HepG2 (cell line): Measurements from ENCODE around the gene TWF1. TPM values are rescaled to one million over a fixed set of nuclear protein-coding genes. Genes with fewer than 3 reads are reported as not detected.
A peak's percentile ranks its signal among the peaks of the same experiment; 100 is the strongest.

Experiments used
- ATF7 ChIP-seq, 2 experiments: fragments of 450-650 bp in 1 of 2; sonication (generic) in 1 of 2; formaldehyde crosslinking in 1 of 2; IDR thresholded peaks; 2 replicates each; pipeline versions ENCODE4 v1.4.0 to v1.6.1; 2016 to 2020; ENCODE audit warnings: antibody characterized with exemption in 1 of 2, mild to moderate bottlenecking in 1 of 2, missing genetic modification reagents in 1 of 2
- CENPT ChIP-seq: sonication (generic); formaldehyde crosslinking; IDR thresholded peaks from 2 replicates; pipeline ENCODE4 v1.8.0; 2022; ENCODE audit warnings: low read depth, mild to moderate bottlenecking, moderate library complexity, missing genetic modification reagents
- HOXA3 ChIP-seq: sonication (generic); formaldehyde crosslinking; IDR thresholded peaks from 2 replicates; pipeline ENCODE4 v1.5.0; 2020; ENCODE audit warnings: missing genetic modification reagents
- KLF16 ChIP-seq, 2 experiments: sonication (generic) in 1 of 2; formaldehyde crosslinking in 1 of 2; IDR thresholded peaks; 2 replicates each; pipeline versions ENCODE4 v1.6.1 to v1.8.0; 2016 to 2023; ENCODE audit warnings: missing genetic modification reagents in 2 of 2, missing compliant biosample characterization in 1 of 2
- NFYC ChIP-seq: IDR thresholded peaks from 2 replicates; pipeline ENCODE4 v1.6.1; 2016; ENCODE audit warnings: missing genetic modification reagents, missing compliant biosample characterization
- RARG ChIP-seq: sonication (generic); formaldehyde crosslinking; IDR thresholded peaks from 2 replicates; pipeline ENCODE4 v1.4.0; 2020; ENCODE audit warnings: low read depth, mild to moderate bottlenecking, missing genetic modification reagents
- RBFOX2 ChIP-seq: fragments of 200-400 bp; formaldehyde crosslinking; IDR thresholded peaks from 2 replicates; pipeline ENCODE4 v1.6.1; 2017; ENCODE audit warnings: low read depth, mild to moderate bottlenecking, low read length
- SMAD9 ChIP-seq: sonication (generic); formaldehyde crosslinking; IDR thresholded peaks from 2 replicates; pipeline ENCODE4 v1.5.1; 2020; ENCODE audit warnings: mild to moderate bottlenecking, missing genetic modification reagents
- SMARCC2 ChIP-seq: fragments of 450-650 bp; IDR thresholded peaks from 2 replicates; pipeline ENCODE4 v1.6.1; 2017; ENCODE audit warnings: antibody characterized with exemption, mild to moderate bottlenecking
- SMYD3 ChIP-seq: sonication (generic); formaldehyde crosslinking; IDR thresholded peaks from 2 replicates; pipeline ENCODE4 v1.8.1; 2023; ENCODE audit warnings: mild to moderate bottlenecking, missing genetic modification reagents
- SNAPC2 ChIP-seq: sonication (generic); formaldehyde crosslinking; IDR thresholded peaks from 2 replicates; pipeline ENCODE4 v1.8.1; 2022; ENCODE audit warnings: mild to moderate bottlenecking, missing genetic modification reagents
- ZFAT ChIP-seq: sonication (generic); formaldehyde crosslinking; conservative IDR thresholded peaks from 2 replicates; pipeline ENCODE4 v1.8.1; 2023; ENCODE audit warnings: missing genetic modification reagents, inconsistent platforms
- ZNF20 ChIP-seq: sonication (generic); formaldehyde crosslinking; IDR thresholded peaks from 2 replicates; pipeline ENCODE4 v1.4.0; 2020; ENCODE audit warnings: mild to moderate bottlenecking, moderate library complexity, missing genetic modification reagents
- ZNF260 ChIP-seq: sonication (generic); formaldehyde crosslinking; IDR thresholded peaks from 2 replicates; pipeline ENCODE4 v1.4.0; 2020; ENCODE audit warnings: missing genetic modification reagents, low read depth, mild to moderate bottlenecking, borderline replicate concordance
- ZNF713 ChIP-seq: sonication (generic); formaldehyde crosslinking; IDR thresholded peaks from 2 replicates; pipeline ENCODE4 v1.4.0; 2020; ENCODE audit warnings: mild to moderate bottlenecking, missing genetic modification reagents
- ZSCAN20 ChIP-seq: sonication (generic); formaldehyde crosslinking; IDR thresholded peaks from 2 replicates; pipeline ENCODE4 v1.4.0; 2020; ENCODE audit warnings: missing genetic modification reagents, mild to moderate bottlenecking, borderline replicate concordance
- polyA plus RNA-seq, 8 experiments: library from polyadenylated mRNA; depleted of rRNA in 3 of 8; stranded (reverse) in 7 of 8; unstranded in 1 of 8; fragments of >200 nt; fragmentation: Illumina TruSeq in 4 of 8; extraction: Trizol in 4 of 8; gene quantifications; 2 replicates each; pipeline versions ENCODE4 v1.2.1 to v1.2.3, GENCODE V29; 2011 to 2016; ENCODE audit warnings: low read depth in 4 of 8, missing spikeins in 1 of 8, mixed read lengths in 1 of 8; ENCODE audit not compliant: insufficient read depth in 1 of 8
- total RNA-seq, 5 experiments: library from RNA; depleted of rRNA; stranded (reverse); fragments of >200 nt; fragmentation: Illumina TruSeq; extraction: Trizol; gene quantifications; 2 replicates each; pipeline ENCODE4 v1.2.3, GENCODE V29; 2016; ENCODE audit warnings: low read depth in 1 of 5
- TF ChIP-seq, protein P1 (sequence below): sonication (generic); formaldehyde crosslinking; IDR thresholded peaks from 2 replicates; pipeline ENCODE4 v1.4.0; 2020; ENCODE audit warnings: missing genetic modification reagents, borderline replicate concordance
- TF ChIP-seq, protein P2 (sequence below): sonication (generic); formaldehyde crosslinking; conservative IDR thresholded peaks from 2 replicates; pipeline ENCODE4 v1.5.0; 2020; ENCODE audit warnings: missing genetic modification reagents
- TF ChIP-seq, protein P3 (sequence below): sonication (generic); formaldehyde crosslinking; IDR thresholded peaks from 2 replicates; pipeline ENCODE4 v1.4.0; 2020; ENCODE audit warnings: missing genetic modification reagents, borderline replicate concordance
- TF ChIP-seq, protein P4 (sequence below): sonication (generic); formaldehyde crosslinking; IDR thresholded peaks from 2 replicates; pipeline ENCODE4 v1.4.0; 2020; ENCODE audit warnings: mild to moderate bottlenecking, low read depth, missing genetic modification reagents

Gene TWF1
- total and polyA plus RNA-seq, 2 of the 13 experiments (the other 11 are each of a cell fraction or from before 2014, with no cell fraction given) = 32.3 to 85.5 TPM

DNA sequence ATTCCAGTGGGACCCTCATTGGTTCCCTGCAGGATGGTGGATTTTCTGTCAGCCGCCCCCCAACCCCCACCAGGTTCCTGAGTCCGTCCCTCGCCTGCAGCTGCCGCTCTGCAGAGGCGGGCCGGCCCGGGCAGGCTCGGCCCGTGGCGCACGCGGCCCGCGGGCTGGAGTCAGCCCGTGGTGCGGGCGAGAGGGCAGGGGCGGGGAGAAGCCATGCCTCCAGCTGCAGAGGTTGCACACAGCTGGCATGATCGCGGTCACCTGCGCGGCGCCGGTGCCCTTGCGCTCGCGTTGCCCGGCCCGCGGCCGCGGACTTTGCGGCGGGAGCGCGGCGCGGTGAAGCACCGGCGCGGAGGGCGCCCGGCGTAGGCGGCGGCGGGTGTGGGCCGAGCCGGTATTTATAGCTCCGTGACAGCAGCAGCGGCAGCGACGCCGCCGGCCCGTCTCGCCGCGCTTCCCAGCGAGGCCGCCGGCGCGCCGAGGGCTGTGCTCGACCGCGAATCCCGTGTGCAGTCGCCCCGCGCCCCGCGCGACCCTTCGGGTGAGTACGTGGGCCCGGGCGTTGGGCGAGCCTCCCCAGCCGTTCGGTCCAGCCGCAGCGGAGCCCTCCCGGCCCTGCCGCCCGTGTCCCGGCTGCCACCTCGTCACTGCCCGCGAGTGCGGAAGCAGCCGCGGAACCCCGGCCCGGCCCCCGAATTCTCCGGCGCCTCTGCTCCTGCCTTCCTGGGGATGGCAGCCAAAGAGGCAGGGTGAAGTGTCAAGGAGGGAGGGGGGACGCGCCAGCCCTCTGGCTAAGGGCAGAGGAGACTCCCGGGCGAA lies 29.7 kb upstream of the TWF1 start, which contains the start of gene TMEM117 (continued):
- no peak for TF ChIP-seq ZNF20 (CRISPR knock-in tag)
- TF ChIP-seq SMAD9 (CRISPR knock-in tag) = no peak
- no peak for TF ChIP-seq RARG
- no peak for TF ChIP-seq ATF7 (IDR thresholded peaks at IDR 0.05)
- TF ChIP-seq ATF7 (CRISPR knock-in tag; IDR thresholded peaks at IDR 0.05) = no peak
- 0 out of 2 replicates have a peak, but pooled peaks have one; percentile 46 for TF ChIP-seq SMYD3 (CRISPR knock-in tag)
- TF ChIP-seq, protein P1, sequence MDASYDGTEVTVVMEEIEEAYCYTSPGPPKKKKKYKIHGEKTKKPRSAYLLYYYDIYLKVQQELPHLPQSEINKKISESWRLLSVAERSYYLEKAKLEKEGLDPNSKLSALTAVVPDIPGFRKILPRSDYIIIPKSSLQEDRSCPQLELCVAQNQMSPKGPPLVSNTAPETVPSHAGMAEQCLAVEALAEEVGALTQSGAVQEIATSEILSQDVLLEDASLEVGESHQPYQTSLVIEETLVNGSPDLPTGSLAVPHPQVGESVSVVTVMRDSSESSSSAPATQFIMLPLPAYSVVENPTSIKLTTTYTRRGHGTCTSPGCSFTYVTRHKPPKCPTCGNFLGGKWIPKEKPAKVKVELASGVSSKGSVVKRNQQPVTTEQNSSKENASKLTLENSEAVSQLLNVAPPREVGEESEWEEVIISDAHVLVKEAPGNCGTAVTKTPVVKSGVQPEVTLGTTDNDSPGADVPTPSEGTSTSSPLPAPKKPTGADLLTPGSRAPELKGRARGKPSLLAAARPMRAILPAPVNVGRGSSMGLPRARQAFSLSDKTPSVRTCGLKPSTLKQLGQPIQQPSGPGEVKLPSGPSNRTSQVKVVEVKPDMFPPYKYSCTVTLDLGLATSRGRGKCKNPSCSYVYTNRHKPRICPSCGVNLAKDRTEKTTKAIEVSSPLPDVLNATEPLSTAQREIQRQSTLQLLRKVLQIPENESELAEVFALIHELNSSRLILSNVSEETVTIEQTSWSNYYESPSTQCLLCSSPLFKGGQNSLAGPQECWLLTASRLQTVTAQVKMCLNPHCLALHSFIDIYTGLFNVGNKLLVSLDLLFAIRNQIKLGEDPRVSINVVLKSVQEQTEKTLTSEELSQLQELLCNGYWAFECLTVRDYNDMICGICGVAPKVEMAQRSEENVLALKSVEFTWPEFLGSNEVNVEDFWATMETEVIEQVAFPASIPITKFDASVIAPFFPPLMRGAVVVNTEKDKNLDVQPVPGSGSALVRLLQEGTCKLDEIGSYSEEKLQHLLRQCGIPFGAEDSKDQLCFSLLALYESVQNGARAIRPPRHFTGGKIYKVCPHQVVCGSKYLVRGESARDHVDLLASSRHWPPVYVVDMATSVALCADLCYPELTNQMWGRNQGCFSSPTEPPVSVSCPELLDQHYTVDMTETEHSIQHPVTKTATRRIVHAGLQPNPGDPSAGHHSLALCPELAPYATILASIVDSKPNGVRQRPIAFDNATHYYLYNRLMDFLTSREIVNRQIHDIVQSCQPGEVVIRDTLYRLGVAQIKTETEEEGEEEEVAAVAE (CRISPR knock-in tag) = no peak
- TF ChIP-seq HOXA3 = peak; percentile 59; the same call in 1 of the 2 replicates
- TF ChIP-seq, protein P2, sequence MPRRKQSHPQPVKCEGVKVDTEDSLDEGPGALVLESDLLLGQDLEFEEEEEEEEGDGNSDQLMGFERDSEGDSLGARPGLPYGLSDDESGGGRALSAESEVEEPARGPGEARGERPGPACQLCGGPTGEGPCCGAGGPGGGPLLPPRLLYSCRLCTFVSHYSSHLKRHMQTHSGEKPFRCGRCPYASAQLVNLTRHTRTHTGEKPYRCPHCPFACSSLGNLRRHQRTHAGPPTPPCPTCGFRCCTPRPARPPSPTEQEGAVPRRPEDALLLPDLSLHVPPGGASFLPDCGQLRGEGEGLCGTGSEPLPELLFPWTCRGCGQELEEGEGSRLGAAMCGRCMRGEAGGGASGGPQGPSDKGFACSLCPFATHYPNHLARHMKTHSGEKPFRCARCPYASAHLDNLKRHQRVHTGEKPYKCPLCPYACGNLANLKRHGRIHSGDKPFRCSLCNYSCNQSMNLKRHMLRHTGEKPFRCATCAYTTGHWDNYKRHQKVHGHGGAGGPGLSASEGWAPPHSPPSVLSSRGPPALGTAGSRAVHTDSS (CRISPR knock-in tag) = no peak
- no peak for TF ChIP-seq KLF16 (CRISPR knock-in tag; IDR thresholded peaks at IDR 0.05)
- TF ChIP-seq ZSCAN20 = no peak
- TF ChIP-seq ZFAT (CRISPR knock-in tag) = no peak; the same call in 1 of the 2 replicates
- no peak for TF ChIP-seq SNAPC2 (CRISPR knock-in tag)
- TF ChIP-seq, protein P3, sequence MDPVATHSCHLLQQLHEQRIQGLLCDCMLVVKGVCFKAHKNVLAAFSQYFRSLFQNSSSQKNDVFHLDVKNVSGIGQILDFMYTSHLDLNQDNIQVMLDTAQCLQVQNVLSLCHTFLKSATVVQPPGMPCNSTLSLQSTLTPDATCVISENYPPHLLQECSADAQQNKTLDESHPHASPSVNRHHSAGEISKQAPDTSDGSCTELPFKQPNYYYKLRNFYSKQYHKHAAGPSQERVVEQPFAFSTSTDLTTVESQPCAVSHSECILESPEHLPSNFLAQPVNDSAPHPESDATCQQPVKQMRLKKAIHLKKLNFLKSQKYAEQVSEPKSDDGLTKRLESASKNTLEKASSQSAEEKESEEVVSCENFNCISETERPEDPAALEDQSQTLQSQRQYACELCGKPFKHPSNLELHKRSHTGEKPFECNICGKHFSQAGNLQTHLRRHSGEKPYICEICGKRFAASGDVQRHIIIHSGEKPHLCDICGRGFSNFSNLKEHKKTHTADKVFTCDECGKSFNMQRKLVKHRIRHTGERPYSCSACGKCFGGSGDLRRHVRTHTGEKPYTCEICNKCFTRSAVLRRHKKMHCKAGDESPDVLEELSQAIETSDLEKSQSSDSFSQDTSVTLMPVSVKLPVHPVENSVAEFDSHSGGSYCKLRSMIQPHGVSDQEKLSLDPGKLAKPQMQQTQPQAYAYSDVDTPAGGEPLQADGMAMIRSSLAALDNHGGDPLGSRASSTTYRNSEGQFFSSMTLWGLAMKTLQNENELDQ (CRISPR knock-in tag) = no peak
- TF ChIP-seq, protein P4, sequence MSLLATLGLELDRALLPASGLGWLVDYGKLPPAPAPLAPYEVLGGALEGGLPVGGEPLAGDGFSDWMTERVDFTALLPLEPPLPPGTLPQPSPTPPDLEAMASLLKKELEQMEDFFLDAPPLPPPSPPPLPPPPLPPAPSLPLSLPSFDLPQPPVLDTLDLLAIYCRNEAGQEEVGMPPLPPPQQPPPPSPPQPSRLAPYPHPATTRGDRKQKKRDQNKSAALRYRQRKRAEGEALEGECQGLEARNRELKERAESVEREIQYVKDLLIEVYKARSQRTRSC (CRISPR knock-in tag) = no peak
- no peak for TF ChIP-seq ZNF260
- TF ChIP-seq CENPT (CRISPR knock-in tag) = no peak
- TF ChIP-seq RBFOX2 = peak; percentile 83
- no peak for TF ChIP-seq SMARCC2
- TF ChIP-seq ZNF713 = no peak
- no peak for TF ChIP-seq NFYC
